IPS DF 4.7 (cell line): ENCODE results near the gene CCDC6.
"Not testable (repeated sequence)": the region's sequence is repeated elsewhere in the genome, so short reads cannot be mapped to it uniquely, and the experiment has no call there.

Experiments
- DNase-seq: peaks from one replicate; pipeline ENCODE4 v3.0.0-alpha.2; 2013; ENCODE audit warnings: low spot score; ENCODE audit errors: extremely low read depth

The CCDC6 gene

DNA sequence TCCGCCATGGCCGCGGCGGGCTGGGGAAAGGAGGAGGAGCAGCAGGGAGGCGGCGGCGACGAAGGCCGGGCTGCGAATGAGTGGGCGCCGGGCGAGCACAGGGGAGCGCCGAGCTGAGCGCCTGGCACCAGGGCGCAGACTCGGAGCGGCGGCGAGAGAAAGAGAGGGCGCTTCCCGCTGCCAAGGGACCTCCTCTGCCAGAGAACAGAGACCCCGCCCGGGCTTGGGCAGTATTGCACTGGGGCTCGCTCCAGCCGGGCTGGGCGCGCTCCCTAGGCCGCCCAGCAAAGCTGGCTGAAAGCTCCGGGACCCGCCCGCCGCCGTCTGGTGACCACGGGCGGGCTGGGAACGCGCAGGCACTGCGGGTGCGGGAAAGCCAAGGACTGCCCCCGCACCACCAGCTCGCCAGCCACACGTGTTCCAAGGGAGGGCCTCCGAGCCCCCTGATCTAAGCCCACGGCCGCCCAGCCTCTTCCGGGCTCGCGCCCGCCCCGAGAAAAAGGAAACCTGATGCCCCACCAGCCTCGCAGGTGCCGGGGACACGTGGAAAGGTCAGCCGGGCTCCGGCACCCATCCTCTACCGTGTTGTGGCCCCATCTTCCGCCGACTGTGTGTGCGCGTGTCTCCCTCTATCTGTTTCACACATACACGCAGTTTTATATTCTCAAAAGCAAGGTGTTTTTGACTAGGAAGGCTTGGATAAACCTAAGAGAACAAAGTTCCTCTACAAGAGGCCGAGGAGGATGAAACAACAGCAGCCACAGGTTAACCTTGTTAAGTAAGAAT is at the start of gene CCDC6:
Gene CCDC6 (minus strand): TSS at position 140 of the 786 bp plus-strand sequence. CDS start 132 bp downstream, at position 8.
- no peak for DNase-seq

DNA sequence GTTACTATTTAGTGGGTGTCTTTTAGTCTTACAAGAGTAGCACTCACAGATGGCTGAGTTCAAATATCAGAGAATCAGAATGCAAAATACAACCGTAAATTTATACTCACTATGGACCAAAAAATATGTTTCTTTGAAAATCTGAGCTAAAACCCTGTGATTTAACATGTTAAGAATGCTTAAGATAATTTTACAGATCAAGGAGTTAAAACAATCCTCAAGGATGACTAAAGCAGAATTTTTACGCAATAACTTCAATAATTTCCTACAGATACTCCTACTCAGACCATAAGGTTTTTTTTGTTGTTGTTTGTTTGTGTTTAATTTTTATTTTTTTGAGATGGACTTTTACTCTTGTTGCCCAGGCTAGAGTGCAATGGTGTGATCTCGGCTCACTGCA is 47.9 kb upstream of the CCDC6 start:
- no peak for DNase-seq

DNA sequence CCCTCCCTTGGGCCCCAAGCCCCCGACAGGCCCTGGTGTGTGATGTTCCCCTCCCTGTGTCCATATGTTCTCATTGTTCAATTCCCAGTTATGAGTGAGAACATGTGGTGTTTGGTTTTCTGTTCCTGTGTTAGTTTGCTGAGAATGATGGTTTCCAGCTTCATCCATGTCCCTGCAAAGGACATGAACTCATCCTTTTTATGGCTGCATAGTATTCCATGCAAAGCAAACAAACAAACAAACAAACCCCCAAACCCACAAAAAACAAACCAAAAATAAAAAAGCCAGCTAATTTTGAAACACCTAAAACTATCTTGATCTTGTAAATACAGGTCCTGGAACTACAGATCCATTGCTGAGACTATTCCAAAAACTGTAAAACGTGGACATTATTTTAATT is 47.4 kb upstream of the CCDC6 start:
- not testable (repeated sequence) for DNase-seq

DNA sequence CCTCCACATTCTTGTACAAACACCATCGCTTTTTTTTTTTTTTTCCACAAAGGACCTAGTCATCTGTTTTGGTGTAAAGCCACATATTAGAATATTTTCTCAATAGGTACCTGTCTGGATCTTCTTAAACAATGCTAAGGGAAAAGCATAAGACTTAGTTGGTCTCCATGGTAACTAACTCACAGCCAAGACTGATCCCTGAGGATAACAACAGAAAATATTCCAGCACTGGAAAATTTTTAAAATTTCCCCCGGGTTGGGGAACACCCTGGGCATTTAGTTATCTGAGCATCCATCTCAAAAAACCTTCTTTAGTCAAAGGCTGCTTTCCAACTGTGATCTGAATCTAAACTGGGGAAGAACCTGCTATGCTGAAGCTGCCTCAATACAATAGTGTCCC is 43.7 kb upstream of the CCDC6 start:
- no peak for DNase-seq

DNA sequence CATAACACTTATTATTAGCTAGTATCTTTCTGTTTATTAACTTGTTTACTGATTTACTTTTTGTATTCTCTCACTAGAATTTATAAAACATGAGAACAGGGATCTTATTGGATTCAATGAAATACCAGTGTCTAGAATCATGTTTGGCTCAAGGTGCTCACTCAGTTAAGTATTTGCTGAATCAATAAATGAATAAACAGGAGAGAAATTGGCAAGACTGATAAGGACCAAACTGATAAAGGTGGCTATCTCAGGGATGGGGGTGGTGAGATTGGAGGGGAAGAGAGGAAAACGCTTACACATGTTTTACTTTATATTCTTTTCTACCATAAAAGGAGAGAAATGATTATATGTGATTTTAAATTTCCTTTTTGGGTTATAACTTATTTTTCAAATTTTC is 43.3 kb upstream of the CCDC6 start:
- no peak for DNase-seq

DNA sequence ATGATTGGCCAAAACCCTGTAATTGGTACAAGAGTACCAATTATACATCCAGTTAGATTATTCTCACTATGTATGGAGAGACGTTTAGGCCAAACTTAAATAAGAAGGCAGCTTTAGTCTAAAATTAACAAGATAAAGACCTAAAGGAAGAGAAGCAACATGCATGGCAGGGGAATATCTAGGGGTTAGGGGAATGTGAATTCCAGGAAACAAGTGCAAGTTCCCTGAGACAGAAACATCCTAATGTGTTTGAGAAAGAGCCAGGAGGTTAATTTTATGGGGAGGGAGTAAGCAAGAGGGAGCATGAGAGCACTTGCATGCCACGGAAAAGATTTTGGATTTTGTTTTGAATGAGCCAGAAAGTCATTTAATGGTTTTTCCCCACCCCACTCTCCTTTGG is 39.6 kb upstream of the CCDC6 start:
- DNase-seq = no peak

DNA sequence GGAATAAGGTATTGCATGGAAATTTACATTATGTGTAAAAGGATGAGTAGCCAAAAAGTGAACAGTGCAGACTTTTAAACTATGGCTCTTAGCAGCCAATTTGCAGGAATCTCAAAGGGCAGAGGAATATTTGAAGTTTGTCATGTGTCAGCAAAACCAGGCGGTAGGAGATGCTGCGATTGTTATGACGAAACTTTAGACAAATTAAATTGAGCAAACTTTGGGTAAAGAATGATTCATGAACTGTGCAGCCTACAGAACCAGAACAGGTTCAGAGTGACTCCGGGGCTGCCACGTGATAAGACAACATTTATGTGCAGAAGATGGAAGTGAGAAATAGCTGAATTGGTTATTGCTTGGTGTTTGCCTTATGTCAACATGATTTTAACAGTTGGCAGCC is 39.2 kb upstream of the CCDC6 start:
- no peak for DNase-seq

DNA sequence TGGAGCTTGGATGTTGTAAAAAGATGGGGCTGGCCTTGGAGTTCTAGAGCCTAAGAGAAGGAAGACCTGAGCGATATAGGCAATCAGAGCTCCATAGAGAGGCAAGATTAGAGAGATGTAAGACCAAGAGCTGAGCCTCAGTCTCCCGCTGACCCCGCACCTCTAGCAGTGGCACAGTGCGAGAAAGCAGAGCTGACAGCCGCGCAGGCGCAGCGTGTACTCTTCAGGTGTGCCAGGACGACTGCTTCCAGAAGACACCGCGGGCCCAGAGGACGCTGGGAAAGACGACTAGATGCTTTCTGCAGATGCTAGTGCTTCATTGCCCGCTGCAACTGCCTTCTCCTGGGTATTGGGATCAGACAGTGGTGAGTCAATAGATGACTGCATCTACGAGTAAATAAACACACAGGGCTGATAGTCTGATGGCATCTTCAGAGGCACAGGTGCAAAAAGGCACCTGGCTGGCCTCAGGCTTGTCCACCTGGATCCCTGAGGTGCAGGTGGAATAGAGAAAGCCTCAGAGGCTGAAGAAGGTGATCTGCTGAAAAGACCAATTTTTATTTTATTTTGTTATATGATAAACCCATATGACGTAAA is 38.1 kb upstream of the CCDC6 start:
- no peak for DNase-seq

DNA sequence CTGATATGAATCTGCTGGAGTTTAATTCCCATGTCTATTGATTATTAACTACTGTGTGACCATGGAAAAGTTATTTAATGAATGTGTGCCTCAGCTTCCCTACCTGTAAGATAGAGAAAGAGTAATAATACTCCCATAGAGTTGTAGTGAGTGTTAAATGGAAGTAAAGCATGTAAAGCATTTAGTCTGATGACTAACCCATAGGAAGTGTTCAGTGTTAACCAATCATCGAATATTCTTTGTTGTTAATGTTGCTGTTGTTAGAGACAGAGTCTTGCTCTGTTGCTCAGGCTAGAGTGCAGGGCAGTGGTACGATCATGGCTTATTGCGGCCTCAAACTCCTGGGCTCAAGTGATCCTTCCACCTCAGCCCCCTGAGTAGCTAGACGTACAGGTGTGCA is 36.2 kb upstream of the CCDC6 start:
- no peak for DNase-seq

DNA sequence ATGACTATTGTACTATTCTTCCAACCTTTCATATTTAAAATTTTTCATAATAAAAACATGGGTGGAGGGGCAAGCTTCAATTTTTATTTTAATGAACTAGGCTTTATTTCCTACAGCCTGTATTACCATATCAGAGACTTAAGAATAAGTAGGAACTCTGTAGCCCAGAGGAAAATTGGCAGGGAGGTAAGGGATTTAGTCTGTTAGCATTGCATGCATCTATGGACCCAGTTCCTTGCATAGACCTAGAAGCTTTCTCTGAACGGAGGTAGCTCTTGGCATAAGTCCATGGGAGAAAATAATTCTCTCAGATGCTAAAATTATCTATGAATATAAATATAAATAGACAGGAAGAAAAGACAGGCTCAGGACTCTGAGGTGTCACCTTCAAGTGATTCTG is 31.4 kb upstream of the CCDC6 start:
- DNase-seq = no peak

DNA sequence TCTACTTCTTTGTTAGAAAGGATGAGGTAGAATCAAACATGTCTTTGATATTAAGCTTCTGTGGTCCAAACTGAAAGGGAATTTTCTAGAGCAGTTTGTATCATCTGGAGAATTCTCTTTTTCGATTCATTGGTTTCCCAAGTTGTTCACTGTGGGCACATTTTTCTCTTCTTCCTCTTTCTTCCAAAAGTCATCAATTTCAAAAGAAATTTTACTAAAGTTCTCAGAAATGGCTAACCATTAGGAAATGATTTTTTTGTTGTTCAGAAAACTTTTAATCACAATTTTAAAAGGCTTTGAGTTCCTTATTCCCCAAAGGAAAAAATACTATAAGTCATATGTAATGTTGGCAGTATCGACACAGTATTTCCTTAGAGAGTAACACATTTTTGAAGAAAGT is 28.3 kb upstream of the CCDC6 start:
- no peak for DNase-seq

DNA sequence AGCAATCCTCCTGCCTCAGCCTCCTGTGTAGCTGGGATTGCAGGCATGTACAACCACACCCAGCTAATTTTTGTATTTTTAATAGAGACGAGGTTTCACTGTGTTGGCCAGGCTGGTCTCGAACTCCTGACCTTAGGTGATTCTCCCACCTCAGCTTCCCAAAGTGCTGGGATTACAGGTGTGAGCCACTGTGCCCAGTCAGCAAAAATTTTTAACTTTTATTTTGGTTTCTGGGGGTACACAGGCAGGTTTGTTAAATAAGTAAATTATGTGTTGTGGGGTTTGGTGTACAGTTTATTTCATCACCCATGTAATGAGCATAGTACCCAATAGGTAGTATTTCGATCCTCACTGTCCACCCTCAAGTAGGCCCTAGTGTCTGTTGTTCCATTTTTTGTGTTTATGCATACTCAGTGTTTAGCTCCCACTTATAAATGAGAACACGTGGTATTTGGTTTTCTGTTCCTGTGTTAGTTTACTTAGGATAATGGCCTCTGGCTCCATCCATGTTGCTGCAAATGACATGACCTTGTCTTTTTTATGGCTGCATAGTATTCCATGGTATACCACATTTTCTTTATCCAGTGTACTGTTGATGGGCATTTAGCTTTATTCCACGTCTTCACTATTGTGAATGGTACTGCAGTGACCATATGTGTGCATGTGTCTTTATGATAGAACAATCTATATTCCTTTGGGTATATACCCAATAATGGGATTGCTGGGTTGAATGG is 24.6 kb upstream of the CCDC6 start:
- DNase-seq = not testable (repeated sequence)

DNA sequence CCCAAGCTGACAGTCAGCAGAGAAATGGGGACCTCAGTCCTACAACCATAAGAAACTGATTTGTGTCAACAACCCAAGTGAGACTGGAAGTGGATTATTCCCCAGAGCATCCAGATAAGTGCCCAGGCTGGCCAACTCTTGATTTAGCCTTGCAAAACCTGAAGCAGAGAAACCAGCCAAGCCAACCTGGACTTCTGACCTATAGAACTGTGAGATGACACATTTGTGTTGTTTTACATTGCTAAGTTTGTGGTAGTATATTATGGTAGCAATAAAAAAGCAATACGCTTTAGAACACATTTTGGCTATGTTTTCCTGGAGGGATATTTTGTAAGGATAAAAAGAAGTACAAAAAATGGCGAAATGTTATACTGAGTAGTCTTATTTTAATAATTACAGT is 19.7 kb upstream of the CCDC6 start:
- no peak for DNase-seq

DNA sequence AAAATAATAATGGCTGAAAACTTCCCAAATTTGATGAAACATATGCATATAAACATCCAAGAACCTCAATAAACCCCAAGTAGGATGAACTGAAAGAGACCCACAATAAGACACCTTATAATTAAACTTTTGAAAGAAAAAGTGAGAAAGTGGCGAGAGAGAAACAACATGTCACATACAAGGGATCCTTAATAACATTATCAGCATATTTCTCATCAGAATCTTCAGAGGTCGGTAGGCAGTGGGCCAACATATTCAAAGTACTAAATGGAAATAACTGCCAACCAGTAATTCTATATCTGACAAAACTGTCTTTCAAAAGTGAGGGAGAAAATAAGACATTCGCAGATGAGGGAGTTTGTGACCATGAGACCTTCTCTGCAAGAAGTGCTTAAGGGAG is 16.6 kb upstream of the CCDC6 start:
- no peak for DNase-seq

DNA sequence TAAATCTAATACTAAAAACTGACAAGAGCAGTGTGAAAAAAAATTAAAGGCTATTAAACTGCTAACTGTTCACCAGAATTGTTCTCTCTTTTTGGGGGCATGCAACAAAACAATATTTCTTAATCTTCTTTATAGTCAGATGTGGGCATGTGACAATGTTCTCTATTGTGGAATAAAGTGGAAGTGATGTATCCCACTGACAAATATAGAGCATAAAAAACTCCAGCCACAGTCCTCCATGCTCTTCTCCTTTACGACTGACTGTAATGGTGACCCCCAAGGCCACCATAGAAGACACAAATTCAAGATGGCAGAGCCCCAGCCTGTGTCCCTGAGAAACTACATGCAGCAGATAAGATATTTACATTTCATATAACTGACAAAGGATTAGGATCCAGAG is 11.6 kb upstream of the CCDC6 start:
- DNase-seq = no peak

DNA sequence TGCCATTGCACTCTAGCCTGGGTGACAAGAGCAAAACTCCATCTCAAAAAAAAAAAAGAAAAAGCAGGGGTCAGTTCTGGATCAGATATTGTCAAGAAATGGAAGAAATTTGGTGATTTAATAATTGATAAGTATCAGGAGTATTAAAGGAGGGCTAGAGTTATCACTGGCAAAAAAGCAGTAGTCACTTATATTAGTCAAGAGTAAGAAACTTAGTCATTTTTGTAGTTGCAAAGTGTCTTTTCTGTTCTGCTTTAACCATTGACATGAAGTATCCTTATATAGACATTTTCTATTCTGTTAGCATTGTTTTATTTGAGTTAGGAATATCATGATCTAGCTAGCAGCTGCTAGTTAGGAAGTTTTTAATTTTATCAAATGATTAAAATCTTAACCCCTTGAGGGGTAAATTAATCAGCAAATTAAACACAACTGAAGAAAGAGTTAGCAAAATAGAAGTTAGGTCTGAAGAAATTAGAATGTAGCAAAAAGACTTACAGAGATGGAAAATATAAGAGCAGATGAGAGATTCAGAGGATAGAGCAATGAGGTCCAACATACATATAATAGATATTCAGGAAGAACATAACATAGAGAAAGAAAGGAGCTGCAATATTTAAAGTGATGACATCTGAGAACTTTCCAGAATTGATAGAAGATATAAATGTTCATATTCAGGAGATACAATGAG is 7.3 kb upstream of the CCDC6 start:
- no peak for DNase-seq

DNA sequence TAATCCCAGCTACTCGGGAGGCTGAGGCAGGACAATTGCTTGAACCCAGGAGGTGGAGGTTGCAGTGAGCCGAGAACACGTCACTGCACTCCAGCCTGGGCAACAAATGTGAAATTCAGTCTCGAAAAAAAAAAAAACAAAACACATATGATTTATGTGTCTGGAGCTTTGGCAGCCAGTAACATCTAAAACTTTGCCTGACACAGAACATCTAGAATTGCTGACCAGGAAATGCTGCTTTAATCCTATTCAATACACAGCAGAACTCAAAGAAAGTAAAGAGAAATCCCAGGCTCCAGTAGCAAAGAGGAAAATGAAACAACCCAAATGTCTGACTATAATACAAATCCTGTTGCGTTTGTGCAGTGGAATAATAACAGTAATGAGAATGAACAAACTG is 4.5 kb upstream of the CCDC6 start:
- no peak for DNase-seq

DNA sequence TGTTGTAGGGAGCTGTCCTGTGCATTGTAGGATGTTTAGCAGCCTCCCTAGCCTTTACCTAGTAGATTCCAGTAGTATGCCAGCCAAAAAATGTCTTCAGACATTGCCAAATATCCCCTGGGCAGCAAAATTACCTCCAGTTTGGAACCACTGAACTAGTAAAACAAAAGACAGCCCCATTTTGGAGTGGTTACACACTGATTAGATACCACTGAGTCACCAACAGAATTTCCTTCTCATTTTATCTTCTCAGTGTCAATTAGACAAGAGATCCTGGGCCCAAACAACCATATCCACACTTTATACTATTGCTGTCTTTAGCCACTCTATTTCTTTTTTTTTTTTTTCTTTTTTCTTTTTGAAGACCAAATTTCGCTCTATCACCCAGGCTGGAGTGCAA is 3.5 kb upstream of the CCDC6 start:
- no peak for DNase-seq

DNA sequence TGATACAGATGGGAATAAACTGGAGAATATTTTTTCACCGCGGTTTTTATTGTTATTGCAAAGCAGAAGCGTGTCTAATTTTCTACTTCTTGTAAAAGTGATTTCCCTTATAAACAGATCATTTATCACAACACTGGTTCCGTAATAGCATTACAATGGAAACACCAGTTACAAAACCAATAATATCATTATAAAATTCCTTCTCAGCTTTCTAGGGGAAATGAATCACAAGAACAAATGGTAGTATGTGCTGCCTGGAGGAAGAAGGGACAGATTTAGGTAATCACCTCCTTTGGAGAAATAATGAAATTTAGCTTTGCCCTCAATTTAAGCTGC is 2.4 kb upstream of the CCDC6 start:
- no peak for DNase-seq

DNA sequence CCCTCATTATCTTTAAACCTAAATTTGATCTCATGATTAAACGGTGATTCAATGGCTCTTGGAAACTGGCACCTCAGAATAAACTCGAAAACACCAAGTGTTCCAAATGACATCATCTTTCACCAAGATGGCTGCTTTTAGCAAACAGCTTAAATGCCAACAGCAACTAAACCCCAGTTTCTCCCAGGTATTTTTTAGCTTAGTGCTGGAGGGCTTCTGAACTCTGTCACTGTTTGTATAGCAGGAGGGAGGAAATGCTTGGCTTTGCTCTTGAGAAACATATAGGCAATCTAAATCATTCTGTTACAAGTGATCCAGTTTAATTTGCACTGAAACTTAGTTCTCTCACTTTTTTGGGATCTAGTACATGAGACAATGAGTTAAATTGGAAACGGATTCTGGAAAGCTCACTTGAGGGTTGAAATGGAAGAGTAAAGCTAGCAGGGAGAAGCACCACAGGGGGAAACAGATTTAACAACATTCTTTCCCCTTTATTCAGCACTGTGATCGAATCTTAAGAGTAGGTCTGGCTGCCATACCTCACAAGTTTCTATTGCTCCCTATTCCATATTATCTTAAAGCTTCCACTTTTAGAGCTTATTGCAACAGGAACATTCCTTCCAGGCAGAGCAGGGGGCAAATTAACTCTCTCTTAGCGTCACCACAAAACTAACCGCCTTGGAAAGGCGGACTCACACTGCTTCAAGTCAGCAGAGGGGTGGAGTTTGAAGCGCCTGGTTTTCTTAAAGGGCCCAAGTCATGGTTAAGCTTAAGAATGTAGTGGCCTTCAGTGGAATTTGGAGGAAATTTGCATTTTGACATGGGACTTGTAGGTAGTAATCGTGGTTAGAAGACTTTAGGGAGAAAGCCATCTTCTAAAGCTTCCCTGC is 1.8 kb upstream of the CCDC6 start:
- DNase-seq = no peak

DNA sequence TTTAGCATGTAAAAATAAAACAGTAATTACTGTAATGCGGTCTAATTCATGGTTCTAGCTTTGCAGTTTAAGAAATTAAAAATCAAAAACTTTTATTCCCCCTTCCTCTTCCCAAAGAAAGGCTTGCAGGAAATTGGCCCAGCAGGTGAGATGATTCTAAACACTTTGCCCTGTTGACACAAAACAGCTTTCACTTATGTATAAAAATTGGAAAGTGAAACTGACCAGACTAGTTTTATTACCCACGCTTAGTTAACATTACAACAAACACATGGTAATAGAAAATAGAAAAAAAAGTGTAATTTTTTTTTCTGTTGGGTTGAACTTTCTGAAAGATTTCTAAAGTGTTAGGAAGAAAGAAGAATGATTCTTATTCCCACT is 1.2 kb upstream of the CCDC6 start:
- DNase-seq = no peak
